ENCODE data around the gene PIP5K1B.
A peak's percentile ranks its signal among the peaks of the same experiment; 100 is the strongest.
"Not testable (repeated sequence)": the region's sequence is repeated elsewhere in the genome, so short reads cannot be mapped to it uniquely, and the experiment has no call there.

PIP5K1B gene

GRCh38 chr9:68986949-68987348, 281.9 kb downstream of the PIP5K1B start:
- not testable (repeated sequence) for DNase-seq (ENCODE audit: low read depth)

- DNase-seq (ENCODE audit: low read depth) = no peak
Observed at GRCh38 chr9:68991457-68991856, 286.4 kb downstream of the PIP5K1B start.

GRCh38 chr9:68995776-68996175, 290.7 kb downstream of the PIP5K1B start:
- DNase-seq (ENCODE audit: low read depth) = no peak

GRCh38 chr9:68996462-68996861, 291.4 kb downstream of the PIP5K1B start:
- DNase-seq (ENCODE audit: low read depth) = no peak

- DNase-seq (ENCODE audit: low read depth) = no peak
Observed at GRCh38 chr9:68997666-68998065, 292.6 kb downstream of the PIP5K1B start.

- no peak for DNase-seq (ENCODE audit: low read depth)
Observed at GRCh38 chr9:68998385-68998784, 293.3 kb downstream of the PIP5K1B start.

GRCh38 chr9:68998812-68999211, 293.8 kb downstream of the PIP5K1B start:
- DNase-seq (ENCODE audit: low read depth) = no peak

GRCh38 chr9:68999393-69000105, 294.5 kb downstream of the PIP5K1B start:
- DNase-seq (ENCODE audit: low read depth) = peak; percentile 44

GRCh38 chr9:69001921-69002320, 296.9 kb downstream of the PIP5K1B start:
- DNase-seq (ENCODE audit: low read depth) = no peak

- DNase-seq (ENCODE audit: low read depth) = no peak
Observed at GRCh38 chr9:69003051-69003450, 298.0 kb downstream of the PIP5K1B start.

GRCh38 chr9:69004836-69005235, 299.8 kb downstream of the PIP5K1B start:
- DNase-seq (ENCODE audit: low read depth) = no peak

GRCh38 chr9:69009708-69010107, 304.7 kb downstream of the PIP5K1B start:
- DNase-seq (ENCODE audit: low read depth) = no peak

GRCh38 chr9:69012696-69013381, 307.8 kb downstream of the PIP5K1B start:
- DNase-seq (ENCODE audit: low read depth) = no peak

- no peak for DNase-seq (ENCODE audit: low read depth)
Observed at GRCh38 chr9:69013382-69013727, 308.3 kb downstream of the PIP5K1B start.

GRCh38 chr9:69014013-69014412, 309.0 kb downstream of the PIP5K1B start, which contains the start of gene PRKACG:
Gene PRKACG, minus strand, starts transcription at chr9:69014113. Its CDS starts 21 bp downstream, at chr9:69014092.
- DNase-seq (ENCODE audit: low read depth) = no peak

GRCh38 chr9:69016191-69017096, 311.4 kb downstream of the PIP5K1B start:
- DNase-seq (ENCODE audit: low read depth) = no peak

GRCh38 chr9:69018737-69019136, 313.7 kb downstream of the PIP5K1B start:
- DNase-seq (ENCODE audit: low read depth) = no peak

- no peak for DNase-seq (ENCODE audit: low read depth)
Observed at GRCh38 chr9:69019808-69020207, 314.8 kb downstream of the PIP5K1B start.

GRCh38 chr9:69020301-69021145, 315.5 kb downstream of the PIP5K1B start:
- no peak for DNase-seq (ENCODE audit: low read depth)

- no peak for DNase-seq (ENCODE audit: low read depth)
Observed at GRCh38 chr9:69023650-69024049, 318.6 kb downstream of the PIP5K1B start.

- DNase-seq (ENCODE audit: low read depth) = peak; percentile 10
Observed at GRCh38 chr9:69027355-69028097, 322.5 kb downstream of the PIP5K1B start.
